ENCODE data around the gene ATP5MC2.
"Not testable (repeated sequence)": the region's sequence is repeated elsewhere in the genome, so short reads cannot be mapped to it uniquely, and the experiment has no call there.

The ATP5MC2 gene

DNA sequence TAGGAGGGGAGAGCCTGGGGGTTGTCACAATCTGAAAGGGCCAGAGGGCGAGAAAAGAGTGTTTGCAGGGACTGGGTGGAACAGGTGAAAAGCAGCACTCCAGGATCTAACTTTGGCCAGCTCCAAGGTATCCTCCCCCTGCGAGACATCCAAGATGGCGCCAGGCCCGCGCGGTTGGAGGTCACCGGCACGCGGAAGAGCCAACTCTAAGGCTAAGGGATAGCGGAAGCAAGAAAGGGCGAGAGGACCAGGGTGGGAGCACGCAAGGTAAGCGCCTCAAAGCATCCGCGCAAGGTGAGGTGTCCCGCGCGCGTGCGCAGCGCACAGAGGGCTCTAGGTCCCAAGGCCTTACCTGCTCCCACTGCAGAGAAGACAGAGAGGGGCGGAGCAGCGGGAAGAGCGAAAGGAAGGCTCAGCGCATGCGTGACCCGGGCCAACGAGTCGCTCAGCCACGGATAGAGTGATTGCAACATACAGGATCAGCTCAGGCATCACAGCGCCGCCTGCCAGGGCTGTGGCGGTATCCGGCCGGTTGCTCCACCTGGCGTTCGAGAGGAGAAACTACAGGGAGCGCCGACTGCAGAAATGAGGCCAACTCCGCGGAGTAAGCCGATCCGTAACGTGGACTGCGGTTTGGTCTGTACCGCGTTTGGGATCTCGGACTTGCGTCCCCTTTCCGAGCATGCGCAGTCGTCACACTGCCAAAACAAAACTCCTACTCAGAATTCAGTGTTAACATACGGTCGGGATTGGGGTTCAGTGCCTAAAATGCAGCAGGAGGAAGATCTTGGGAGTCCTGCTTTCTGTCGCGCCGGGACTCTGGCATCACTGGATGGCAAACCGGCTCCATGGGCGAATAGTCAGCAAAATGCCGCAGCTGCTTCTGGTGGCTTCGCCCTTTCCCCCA lies at the start of gene ATP5MC2:
Gene ATP5MC2 (minus strand): TSS at position 383 of the 907 bp plus-strand sequence. CDS start 3,469 bp downstream, outside the sequence.
- H3K4me1 Mint-ChIP-seq = peaks cover 43% of the 10 kb centered on the region
- peak within 1 kb of the TSS; percentile 96 for H3K4me3 Mint-ChIP-seq
- peak within 1 kb of the TSS; percentile 96 for H3K27ac Mint-ChIP-seq
- ATAC-seq (peak; percentile 94), DNase-seq (peak; percentile 96)
- peaks cover 34% of the 10 kb centered on the region for H3K36me3 Mint-ChIP-seq (ENCODE audit: low read depth)
- H3K9me3 Mint-ChIP-seq = no peaks in the 10 kb centered on the region
- peaks cover 29% of the 10 kb centered on the region for H3K27me3 Mint-ChIP-seq

- Mint-ChIP-seq H3K36me3 (ENCODE audit: low read depth) (no peaks in the 10 kb centered on the region), H3K4me3 (no peak overlapping the region)
Observed at GRCh38 chr12:53722450-53723041, 46.7 kb upstream of the ATP5MC2 start.

GRCh38 chr12:53720946-53721345 lies 45.1 kb upstream of the ATP5MC2 start:
- Mint-ChIP-seq H3K4me1 (no peaks in the 10 kb centered on the region), H3K27ac (no peak overlapping the region), H3K27me3 (no peaks in the 10 kb centered on the region), H3K36me3 (ENCODE audit: low read depth) (peaks cover 3% of the 10 kb centered on the region), H3K4me3 (no peak overlapping the region), H3K9me3 (no peaks in the 10 kb centered on the region)
- no peak for DNase-seq
- ATAC-seq = no peak

More at GRCh38 chr12:53722450-53723041, 46.7 kb upstream of the ATP5MC2 start:
- H3K27ac Mint-ChIP-seq = no peak overlapping the region
- no peaks in the 10 kb centered on the region for H3K27me3 Mint-ChIP-seq
- DNase-seq = no peak
- no peak for ATAC-seq
- no peaks in the 10 kb centered on the region for H3K9me3 Mint-ChIP-seq
- H3K4me1 Mint-ChIP-seq = peaks cover 12% of the 10 kb centered on the region

- no peaks in the 10 kb centered on the region for H3K9me3 Mint-ChIP-seq
- H3K27ac Mint-ChIP-seq = no peak overlapping the region
- no peaks in the 10 kb centered on the region for H3K4me1 Mint-ChIP-seq
- H3K4me3 Mint-ChIP-seq = no peak overlapping the region
- DNase-seq (no peak), ATAC-seq (no peak)
- H3K36me3 Mint-ChIP-seq (ENCODE audit: low read depth) = peaks cover 3% of the 10 kb centered on the region
- no peaks in the 10 kb centered on the region for H3K27me3 Mint-ChIP-seq
Observed at GRCh38 chr12:53719649-53720048, 43.8 kb upstream of the ATP5MC2 start.

DNA sequence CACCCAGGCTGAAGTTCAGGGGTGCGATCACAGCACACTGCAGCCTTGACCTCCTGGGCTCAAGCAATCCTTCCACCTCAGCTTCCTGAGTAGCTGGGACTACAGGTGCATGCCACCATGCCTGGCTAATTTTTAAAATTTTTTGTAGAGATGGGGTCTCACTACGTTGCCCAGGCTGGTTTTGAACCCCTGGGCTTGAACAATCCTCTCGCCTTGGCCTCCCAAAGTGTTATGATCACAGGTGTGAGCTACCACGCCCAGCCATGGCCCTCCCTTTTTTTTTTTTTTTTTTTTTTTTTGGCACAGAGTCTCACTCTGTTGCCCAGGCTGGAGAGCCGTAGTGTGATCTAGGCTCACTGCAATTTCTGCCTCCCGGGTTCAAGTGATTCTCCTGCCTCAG lies 42.7 kb upstream of the ATP5MC2 start:
- not testable (repeated sequence) for ATAC-seq; H3K27me3 Mint-ChIP-seq; DNase-seq; H3K9me3 Mint-ChIP-seq; H3K36me3 Mint-ChIP-seq (ENCODE audit: low read depth); H3K4me1 Mint-ChIP-seq; H3K4me3 Mint-ChIP-seq; H3K27ac Mint-ChIP-seq

DNA sequence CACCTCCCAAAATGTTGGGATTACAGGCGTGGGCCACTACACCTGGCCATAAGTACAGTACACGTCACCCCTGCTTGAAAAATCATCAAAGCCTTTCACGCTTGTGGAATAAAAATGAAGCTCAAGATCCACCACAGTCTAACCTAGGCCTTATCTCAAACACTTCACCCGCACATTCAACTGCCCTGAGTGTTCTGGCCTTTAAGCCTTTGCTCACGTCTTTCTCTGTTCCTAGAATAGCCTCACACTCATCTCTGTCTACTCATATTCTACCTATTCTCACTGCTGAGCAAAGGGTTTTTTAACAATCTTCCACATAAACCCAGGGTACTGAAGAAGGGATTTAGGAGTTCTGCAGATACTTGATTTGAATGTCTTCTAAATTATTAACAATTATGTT lies 41.4 kb upstream of the ATP5MC2 start:
- Mint-ChIP-seq H3K27me3 (no peaks in the 10 kb centered on the region), H3K27ac (no peak overlapping the region), H3K36me3 (ENCODE audit: low read depth) (peaks cover 3% of the 10 kb centered on the region)

GRCh38 chr12:53714004-53714403 lies 38.1 kb upstream of the ATP5MC2 start:
- DNase-seq (no peak), ATAC-seq (no peak)
- H3K4me3 Mint-ChIP-seq = no peak overlapping the region
- no peaks in the 10 kb centered on the region for H3K9me3 Mint-ChIP-seq
- H3K4me1 Mint-ChIP-seq = no peaks in the 10 kb centered on the region
- no peaks in the 10 kb centered on the region for H3K27me3 Mint-ChIP-seq
- H3K36me3 Mint-ChIP-seq (ENCODE audit: low read depth) = peaks cover 3% of the 10 kb centered on the region
- no peak overlapping the region for H3K27ac Mint-ChIP-seq

More for the DNA sequence above, 41.4 kb upstream of the ATP5MC2 start:
- Mint-ChIP-seq H3K4me3 (no peak overlapping the region), H3K4me1 (no peaks in the 10 kb centered on the region), H3K9me3 (no peaks in the 10 kb centered on the region)
- DNase-seq (no peak), ATAC-seq (no peak)

DNA sequence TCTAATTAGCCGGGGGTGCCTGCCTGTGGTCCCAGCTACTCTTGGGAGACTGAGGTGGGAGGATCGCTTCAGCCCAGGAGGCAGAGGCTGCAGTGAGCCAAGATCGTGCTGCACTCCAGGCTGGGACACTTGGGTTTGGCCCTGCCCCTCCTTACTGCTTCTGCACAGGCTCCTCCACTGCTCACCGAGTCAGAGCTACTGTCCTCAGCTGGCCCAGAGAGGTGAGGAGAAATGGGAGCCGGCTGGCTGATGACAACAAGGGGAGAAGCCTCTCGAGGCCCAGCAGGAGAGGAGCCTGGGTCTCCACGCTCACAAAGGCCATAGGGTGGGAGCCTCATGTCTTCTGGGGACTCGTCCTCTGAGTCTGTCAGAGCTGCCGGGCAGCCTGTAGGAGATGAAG lies 37.6 kb upstream of the ATP5MC2 start:
- Mint-ChIP-seq H3K4me3 (no peak overlapping the region), H3K27me3 (no peaks in the 10 kb centered on the region), H3K9me3 (no peaks in the 10 kb centered on the region), H3K4me1 (no peaks in the 10 kb centered on the region), H3K36me3 (ENCODE audit: low read depth) (peaks cover 3% of the 10 kb centered on the region), H3K27ac (no peak overlapping the region)
- no peak for ATAC-seq
- DNase-seq = no peak

DNA sequence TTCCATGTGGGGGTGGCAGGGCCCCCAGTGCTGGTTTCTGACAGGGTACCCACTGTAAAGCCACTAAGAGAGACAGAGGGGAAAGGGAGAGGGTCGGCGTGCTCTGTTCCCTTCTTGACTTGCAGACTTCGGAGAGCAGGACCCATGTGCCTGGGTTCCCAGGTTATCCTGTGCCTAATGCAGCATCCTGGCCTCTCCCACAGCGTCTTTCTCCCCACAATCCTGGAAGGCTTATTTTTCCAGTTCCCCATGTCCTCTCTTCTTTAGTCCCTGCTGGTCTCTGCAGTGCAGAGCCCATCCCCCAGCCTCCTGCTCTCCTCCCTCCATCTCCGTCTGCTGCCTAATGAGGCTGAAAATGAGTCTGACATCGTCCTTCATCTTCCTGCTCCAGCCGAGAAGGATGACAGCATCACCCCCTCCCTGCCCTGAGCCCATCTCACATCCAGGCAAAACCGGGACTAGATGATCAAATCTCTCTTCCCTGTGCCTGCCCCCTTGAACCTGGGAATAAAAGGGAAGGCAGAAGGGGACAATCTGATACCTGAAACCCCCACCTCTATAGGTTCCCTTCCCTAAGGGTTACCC lies 36.3 kb upstream of the ATP5MC2 start:
- no peak for DNase-seq
- Mint-ChIP-seq H3K9me3 (no peaks in the 10 kb centered on the region), H3K27me3 (no peaks in the 10 kb centered on the region), H3K36me3 (ENCODE audit: low read depth) (peaks cover 3% of the 10 kb centered on the region), H3K4me3 (no peak overlapping the region), H3K4me1 (no peaks in the 10 kb centered on the region), H3K27ac (no peak overlapping the region)
- no peak for ATAC-seq

DNA sequence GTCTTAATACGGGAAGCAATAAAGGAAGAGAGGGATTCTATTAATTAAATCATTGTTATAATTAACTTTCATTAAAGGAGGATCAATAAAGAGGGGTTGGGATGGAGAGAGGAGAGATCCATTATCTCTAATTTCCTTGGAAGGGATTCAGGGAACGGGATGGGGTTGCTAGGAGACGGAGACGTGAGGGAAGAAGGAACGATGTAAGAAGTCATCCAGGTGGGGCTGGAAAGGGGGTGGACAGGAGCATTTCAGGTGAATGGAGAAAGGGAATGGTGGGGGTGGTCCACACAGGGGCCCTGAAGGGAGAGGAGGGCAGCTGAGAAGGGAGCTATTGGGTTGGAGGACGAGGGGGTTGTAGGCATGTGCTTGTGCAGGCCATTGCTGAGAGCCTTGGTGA lies 34.2 kb upstream of the ATP5MC2 start:
- Mint-ChIP-seq H3K36me3 (ENCODE audit: low read depth) (no peaks in the 10 kb centered on the region), H3K27me3 (peaks cover 10% of the 10 kb centered on the region), H3K4me3 (no peak overlapping the region), H3K4me1 (no peaks in the 10 kb centered on the region), H3K9me3 (no peaks in the 10 kb centered on the region), H3K27ac (no peak overlapping the region)
- DNase-seq (no peak), ATAC-seq (no peak)

GRCh38 chr12:53709671-53710070 lies 33.8 kb upstream of the ATP5MC2 start:
- Mint-ChIP-seq H3K27ac (no peak overlapping the region), H3K4me1 (no peaks in the 10 kb centered on the region), H3K27me3 (peaks cover 12% of the 10 kb centered on the region), H3K9me3 (no peaks in the 10 kb centered on the region), H3K36me3 (ENCODE audit: low read depth) (no peaks in the 10 kb centered on the region), H3K4me3 (no peak overlapping the region)
- no peak for DNase-seq
- no peak for ATAC-seq

DNA sequence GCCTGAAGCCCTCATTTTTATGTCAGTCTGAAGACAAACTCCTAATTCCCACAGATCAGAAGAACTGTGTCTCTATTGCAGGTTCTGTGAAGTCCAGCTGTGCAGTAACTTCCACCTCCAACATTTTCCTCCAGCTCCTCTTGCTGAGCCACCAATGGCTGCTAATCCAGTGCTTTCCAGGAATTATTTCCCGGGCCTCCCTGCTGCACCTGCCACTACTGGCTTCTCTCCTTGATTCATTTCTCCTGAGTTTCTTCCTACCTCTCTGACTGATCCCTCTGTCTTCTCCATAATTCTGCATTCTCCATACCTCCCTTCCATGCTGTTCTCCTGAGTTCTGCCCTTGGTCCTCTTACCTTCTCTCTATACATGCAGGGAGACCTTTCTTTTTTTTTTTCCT lies 30.2 kb upstream of the ATP5MC2 start:
- DNase-seq (no peak), ATAC-seq (no peak)
- Mint-ChIP-seq H3K36me3 (ENCODE audit: low read depth) (no peaks in the 10 kb centered on the region), H3K27ac (no peak overlapping the region), H3K9me3 (no peaks in the 10 kb centered on the region), H3K4me1 (no peaks in the 10 kb centered on the region), H3K27me3 (peaks cover 45% of the 10 kb centered on the region), H3K4me3 (no peak overlapping the region)

- ATAC-seq (no peak), DNase-seq (no peak)
- H3K36me3 Mint-ChIP-seq (ENCODE audit: low read depth) = no peaks in the 10 kb centered on the region
- H3K4me3 Mint-ChIP-seq = no peak overlapping the region
- H3K9me3 Mint-ChIP-seq = no peaks in the 10 kb centered on the region
- no peak overlapping the region for H3K27ac Mint-ChIP-seq
- peaks cover 64% of the 10 kb centered on the region for H3K27me3 Mint-ChIP-seq
- H3K4me1 Mint-ChIP-seq = no peaks in the 10 kb centered on the region
Observed at GRCh38 chr12:53703756-53704155, 27.9 kb upstream of the ATP5MC2 start.

DNA sequence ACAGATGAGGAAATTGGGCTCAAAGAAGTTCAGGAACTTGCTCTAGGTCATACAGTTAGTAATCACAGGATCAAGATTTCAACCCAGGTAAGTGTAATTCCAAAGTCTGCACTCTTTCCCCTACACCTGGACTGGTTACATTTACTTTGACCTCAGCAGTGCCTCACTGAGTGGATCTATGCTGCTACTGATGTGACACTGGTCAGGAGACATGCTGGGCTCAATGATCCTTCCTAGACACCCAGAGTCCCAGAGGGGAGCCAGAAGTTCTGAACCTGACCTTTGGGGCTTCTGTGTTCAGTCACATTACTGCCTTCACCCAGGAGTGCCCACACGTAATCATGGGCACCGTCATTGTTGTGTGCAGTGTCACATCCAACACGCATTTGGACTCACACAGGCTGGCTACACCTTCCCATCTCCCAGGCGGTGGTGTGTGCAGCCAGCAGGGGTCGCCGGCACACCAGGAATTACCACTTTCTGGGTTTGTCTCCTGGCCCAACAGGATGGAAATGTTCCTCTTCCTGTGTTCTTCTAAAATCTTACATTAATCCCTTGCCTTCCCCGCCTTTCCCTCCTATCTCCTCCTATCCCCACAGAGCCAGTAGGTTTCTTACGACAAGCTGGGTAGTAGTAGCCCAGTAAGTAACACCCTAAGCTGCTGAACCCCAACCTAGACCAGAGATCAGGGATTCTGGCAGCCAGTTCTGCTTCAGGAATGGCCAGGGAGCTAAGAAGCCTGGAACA lies 25.8 kb upstream of the ATP5MC2 start:
- Mint-ChIP-seq H3K27ac (no peak overlapping the region), H3K36me3 (ENCODE audit: low read depth) (no peaks in the 10 kb centered on the region), H3K4me3 (no peak overlapping the region), H3K4me1 (peaks cover 4% of the 10 kb centered on the region), H3K9me3 (no peaks in the 10 kb centered on the region), H3K27me3 (peaks cover 81% of the 10 kb centered on the region)
- peak; percentile 92 for ATAC-seq
- DNase-seq = peak; percentile 80

All from activated naive CD8-positive, alpha-beta T cell treated with anti-CD3 and anti-CD28 coated beads, Interleukin-2, amount 50 U/mL, for 24 hours (primary cell).